Breast epithelium (tissue), 4 donors: ENCODE data around the gene RASGEF1B. TPM values are rescaled to one million over a fixed set of nuclear protein-coding genes. Genes with fewer than 3 reads are reported as not detected.
A peak's percentile ranks its signal among the peaks of the same experiment; 100 is the strongest.

ENCODE experiments used
- DNase-seq, 2 donors: peaks; one replicate each; pipeline ENCODE4 v3.0.0-alpha.2; 2019; ENCODE audit warnings: low spot score in 2 of 2
- H3K27ac ChIP-seq, 2 donors: fragments of 200-600 bp; sonication (generic) in 1 of 2; one replicate each; pipeline ENCODE4 v1.5.1; 2016 to 2019; ENCODE audit warnings: mild to moderate bottlenecking in 1 of 2
- H3K27me3 ChIP-seq, 2 donors: fragments of 200-600 bp; sonication (generic) in 1 of 2; one replicate each; pipeline versions ENCODE4 v1.5.1 to v1.6.0; 2017 to 2019; ENCODE audit warnings: control low read depth in 1 of 2, mild to moderate bottlenecking in 1 of 2
- H3K36me3 ChIP-seq: fragments of 200-600 bp; one replicate; pipeline ENCODE4 v1.5.1; 2019
- H3K4me1 ChIP-seq, 2 donors: fragments of 200-600 bp; sonication (generic); one replicate each; pipeline ENCODE4 v1.5.1; 2016 to 2019; ENCODE audit warnings: control low read depth in 1 of 2
- H3K4me3 ChIP-seq, 3 donors: fragments of 200-600 bp; sonication (generic); 1 replicate in 2 of 3; 2 replicates in 1 of 3; pipeline ENCODE4 v1.5.1; 2016 to 2019; ENCODE audit warnings: mild to moderate bottlenecking in 3 of 3, moderate library complexity in 2 of 3
- H3K9me3 ChIP-seq, 2 donors: fragments of 200-600 bp; sonication (generic) in 1 of 2; one replicate each; pipeline ENCODE4 v1.5.1; 2016 to 2019; ENCODE audit warnings: control low read depth in 1 of 2
- POLR2A ChIP-seq: fragments of 450-650 bp; IDR thresholded peaks from one replicate; pipeline ENCODE4 v1.6.1; 2016; ENCODE audit warnings: antibody characterized with exemption, mild to moderate bottlenecking, moderate library complexity
- POLR2AphosphoS5 ChIP-seq, 3 donors: sonication (generic); formaldehyde crosslinking; IDR thresholded peaks; one replicate each; pipeline ENCODE4 v1.6.1; 2017; ENCODE audit warnings: antibody characterized with exemption in 3 of 3
- intact Hi-C: fragments of 100-400 bp; cut with DNase I; formaldehyde crosslinking; loops from one replicate; pipeline ENCODE4 v1.15.1; 2023; ENCODE audit warnings: low total_unique reads
- total RNA-seq, 3 donors: library from RNA; depleted of rRNA; stranded (reverse); fragments of >200 nt; gene quantifications; one replicate each; pipeline ENCODE4 v1.1.0, GENCODE V29; 2016
- TF ChIP-seq, protein P1 (sequence below), 3 donors: fragments of 450-650 bp; IDR thresholded peaks; one replicate each; pipeline ENCODE4 v1.5.1; 2016 to 2017; ENCODE audit warnings: antibody characterized with exemption in 3 of 3, mild to moderate bottlenecking in 3 of 3, moderate library complexity in 3 of 3

Gene RASGEF1B
- 10 to 100 TPM; 16.4 to 45.8 (median 25.0) TPM for total RNA-seq

DNA sequence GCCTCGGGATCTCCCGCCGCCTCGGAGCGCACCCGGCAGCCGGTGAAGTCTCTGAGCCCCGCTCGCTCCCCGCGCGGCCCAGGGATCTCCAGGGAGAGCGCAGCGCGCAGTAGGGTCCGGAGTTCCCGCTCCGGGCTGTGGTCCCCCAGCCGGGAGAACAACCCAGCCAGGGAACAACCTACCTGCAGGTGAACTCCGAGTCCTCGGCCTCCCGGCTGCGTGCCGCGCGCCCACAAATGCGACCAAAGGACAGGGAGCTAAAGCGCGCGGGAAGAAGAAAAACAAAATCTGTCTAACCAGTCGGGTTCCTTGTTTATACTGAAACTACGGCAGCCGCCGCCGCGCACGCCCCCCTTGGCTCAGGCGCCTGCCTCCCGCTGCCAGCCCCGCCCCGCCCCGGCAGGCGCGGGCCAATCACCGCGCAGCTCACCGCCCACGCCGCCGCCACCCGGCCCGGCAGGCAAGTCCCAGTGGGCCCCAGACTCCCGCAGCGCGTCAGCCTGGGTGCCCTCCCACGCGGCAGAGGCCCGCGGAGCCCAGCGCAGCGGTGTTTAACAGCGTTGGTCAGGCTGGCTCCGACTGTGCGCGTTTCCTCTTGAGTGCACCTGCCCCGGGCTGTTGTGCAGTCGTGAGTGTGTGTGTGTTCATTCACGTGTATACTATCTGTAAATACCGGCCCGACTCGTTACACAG is at the start of gene RASGEF1B:
Gene RASGEF1B, minus strand, starts transcription at position 320 of the 693 bp plus-strand sequence. CDS start 12,399 bp downstream, outside the sequence.
- H3K4me1 ChIP-seq, result peaks cover 0 to 20% of the 10 kb centered on the region in 2 donors
- TF ChIP-seq, protein P1, sequence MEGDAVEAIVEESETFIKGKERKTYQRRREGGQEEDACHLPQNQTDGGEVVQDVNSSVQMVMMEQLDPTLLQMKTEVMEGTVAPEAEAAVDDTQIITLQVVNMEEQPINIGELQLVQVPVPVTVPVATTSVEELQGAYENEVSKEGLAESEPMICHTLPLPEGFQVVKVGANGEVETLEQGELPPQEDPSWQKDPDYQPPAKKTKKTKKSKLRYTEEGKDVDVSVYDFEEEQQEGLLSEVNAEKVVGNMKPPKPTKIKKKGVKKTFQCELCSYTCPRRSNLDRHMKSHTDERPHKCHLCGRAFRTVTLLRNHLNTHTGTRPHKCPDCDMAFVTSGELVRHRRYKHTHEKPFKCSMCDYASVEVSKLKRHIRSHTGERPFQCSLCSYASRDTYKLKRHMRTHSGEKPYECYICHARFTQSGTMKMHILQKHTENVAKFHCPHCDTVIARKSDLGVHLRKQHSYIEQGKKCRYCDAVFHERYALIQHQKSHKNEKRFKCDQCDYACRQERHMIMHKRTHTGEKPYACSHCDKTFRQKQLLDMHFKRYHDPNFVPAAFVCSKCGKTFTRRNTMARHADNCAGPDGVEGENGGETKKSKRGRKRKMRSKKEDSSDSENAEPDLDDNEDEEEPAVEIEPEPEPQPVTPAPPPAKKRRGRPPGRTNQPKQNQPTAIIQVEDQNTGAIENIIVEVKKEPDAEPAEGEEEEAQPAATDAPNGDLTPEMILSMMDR (IDR thresholded peaks at IDR 0.05), result no peak
- TF ChIP-seq POLR2A (peak; percentile 56), POLR2AphosphoS5 (IDR thresholded peaks at IDR 0.05) (peak; percentile 31 to 63 (median 53))
- H3K27ac ChIP-seq, result peak within 1 kb of the TSS; percentile 92 to 94
- peak within 1 kb of the TSS; percentile 81 to 95 (median 85) for H3K4me3 ChIP-seq
- peak; percentile 79 to 90 for DNase-seq
- H3K9me3 ChIP-seq, result no peaks in the 10 kb centered on the region
- H3K27me3 ChIP-seq, result no peaks in the 10 kb centered on the region
- H3K36me3 ChIP-seq, result no peaks in the 10 kb centered on the region
- intact Hi-C loops, result loop anchor here (10.0 kb wide), 1 partner anchor 373 kb away; no protein-coding TSS in a partner anchor

DNA sequence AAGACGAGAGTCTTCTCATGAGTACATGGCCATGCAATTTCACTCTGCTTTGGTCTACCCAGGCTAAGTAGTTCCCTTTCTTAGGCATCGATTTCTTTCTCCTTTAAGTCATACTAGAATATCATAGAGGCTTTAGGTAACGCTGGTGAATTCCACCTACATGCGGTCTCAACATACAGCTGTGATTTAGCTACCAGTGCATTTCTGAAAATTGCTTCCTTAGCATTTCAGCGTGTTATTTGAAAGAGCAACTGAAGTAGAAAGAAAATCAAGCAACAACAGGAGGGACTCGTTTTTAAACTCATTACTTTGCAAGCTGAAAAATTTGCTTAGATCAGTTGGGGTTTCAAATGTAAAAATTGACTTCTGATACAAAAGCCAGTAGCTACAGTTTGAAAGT is 48.1 kb upstream of the RASGEF1B start:
- H3K4me1 ChIP-seq, result no peaks in the 10 kb centered on the region
- H3K4me3 ChIP-seq, result no peak overlapping the region
- TF ChIP-seq, protein P1 (IDR thresholded peaks at IDR 0.05), result no peak
- intact Hi-C loops, result no loop called here
- no peak overlapping the region for H3K27ac ChIP-seq
- H3K27me3 ChIP-seq, result no peaks in the 10 kb centered on the region
- H3K36me3 ChIP-seq, result no peaks in the 10 kb centered on the region
- DNase-seq, result no peak
- no peaks in the 10 kb centered on the region for H3K9me3 ChIP-seq

DNA sequence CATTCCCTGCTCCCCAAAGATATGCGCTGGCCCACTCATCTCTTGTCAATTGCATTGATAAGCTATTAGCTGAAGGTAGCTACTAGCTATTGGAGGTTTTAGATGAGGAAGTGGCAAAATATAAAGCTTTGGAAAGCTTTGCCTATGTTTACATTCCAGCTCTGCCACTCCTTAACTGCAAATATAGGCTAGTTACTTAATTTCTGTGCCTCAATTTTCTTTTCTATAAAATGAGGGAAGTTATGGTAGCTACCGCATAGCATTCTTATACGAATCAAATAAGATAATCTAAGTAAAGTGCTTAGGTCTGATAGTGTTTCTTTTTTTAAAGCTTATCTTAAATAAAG is 47.7 kb upstream of the RASGEF1B start:
- H3K4me1 ChIP-seq, result no peaks in the 10 kb centered on the region
- no peak overlapping the region for H3K27ac ChIP-seq
- H3K27me3 ChIP-seq, result no peaks in the 10 kb centered on the region
- no peak overlapping the region for H3K4me3 ChIP-seq
- TF ChIP-seq, protein P1 (IDR thresholded peaks at IDR 0.05), result no peak
- TF ChIP-seq POLR2A, result no peak
- no peak for TF ChIP-seq POLR2AphosphoS5 (IDR thresholded peaks at IDR 0.05)
- H3K9me3 ChIP-seq, result no peaks in the 10 kb centered on the region
- DNase-seq, result no peak
- intact Hi-C loops, result no loop called here
- H3K36me3 ChIP-seq, result no peaks in the 10 kb centered on the region

DNA sequence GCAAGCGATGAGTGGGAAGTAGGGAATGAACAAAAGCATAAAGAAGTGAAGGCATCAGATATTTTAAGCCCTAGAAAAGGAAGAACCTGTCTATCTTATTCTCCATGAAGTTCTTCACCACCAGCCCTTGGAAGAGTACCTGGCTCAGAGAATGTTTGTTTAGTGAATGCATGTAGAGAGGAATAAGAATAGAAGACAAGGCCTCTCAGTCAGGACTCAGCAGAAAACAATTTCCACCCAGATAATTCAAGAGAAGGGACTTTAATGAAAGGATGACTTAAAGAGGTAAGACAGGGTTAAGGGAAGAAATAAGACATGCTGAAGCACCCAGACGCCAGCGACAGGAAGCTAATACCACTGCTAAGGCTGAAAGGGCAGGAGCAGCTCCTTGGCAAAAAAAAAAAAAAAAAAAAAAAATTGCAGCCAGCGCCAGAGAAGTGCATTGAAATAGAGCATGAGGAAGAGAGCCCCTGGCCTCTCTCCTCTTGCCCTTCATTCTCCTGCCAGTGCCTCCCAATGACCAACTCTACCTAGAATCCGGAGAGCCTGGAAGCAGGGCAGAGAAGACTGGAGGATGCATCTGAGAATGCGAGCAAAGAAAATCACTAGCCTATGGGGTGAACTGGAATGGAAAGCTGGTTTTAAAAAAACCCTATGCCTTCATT is 47.2 kb upstream of the RASGEF1B start:
- Histone ChIP-seq H3K27me3 (no peaks in the 10 kb centered on the region), H3K36me3 (no peaks in the 10 kb centered on the region), H3K4me3 (no peak overlapping the region), H3K27ac (no peak overlapping the region), H3K9me3 (no peaks in the 10 kb centered on the region), H3K4me1 (no peaks in the 10 kb centered on the region)
- intact Hi-C loops, result no loop called here
- TF ChIP-seq POLR2AphosphoS5 (IDR thresholded peaks at IDR 0.05) (no peak), POLR2A (no peak)
- TF ChIP-seq, protein P1 (IDR thresholded peaks at IDR 0.05), result no peak
- no peak for DNase-seq

- H3K27me3 ChIP-seq, result no peaks in the 10 kb centered on the region
- H3K36me3 ChIP-seq, result no peaks in the 10 kb centered on the region
- no peak overlapping the region for H3K4me3 ChIP-seq
- no peak for DNase-seq
- no peaks in the 10 kb centered on the region for H3K9me3 ChIP-seq
- no peaks in the 10 kb centered on the region for H3K4me1 ChIP-seq
- TF ChIP-seq POLR2A (no peak), POLR2AphosphoS5 (IDR thresholded peaks at IDR 0.05) (no peak)
- TF ChIP-seq, protein P1 (IDR thresholded peaks at IDR 0.05), result no peak
- no peak overlapping the region for H3K27ac ChIP-seq
- intact Hi-C loops, result no loop called here
Measured at GRCh38 chr4:81516241-81516640, 44.5 kb upstream of the RASGEF1B start.
